Measurements from ENCODE around the gene HPD.

Gene HPD

GRCh38 chr12:121811434-121812319 is 47.0 kb downstream of the HPD start:
- in situ Hi-C loops (cut with HindIII; ENCODE audit: low sequenced_read_pairs) = no loop called here
- TF ChIP-seq CTCF (IDR thresholded peaks at IDR 0.05; ENCODE audit: low read depth, low read length, missing control alignments) = peak; percentile 86
- H3K4me3 ChIP-seq (ENCODE audit: low read depth, low read length) = peak overlapping the region; percentile 54
- DNase-seq (ENCODE audit: low read depth) = no peak

- in situ Hi-C loops (cut with HindIII; ENCODE audit: low sequenced_read_pairs) = no loop called here
- peak overlapping the region; percentile 54 for H3K4me3 ChIP-seq (ENCODE audit: low read depth, low read length)
- no peak for TF ChIP-seq CTCF (IDR thresholded peaks at IDR 0.05; ENCODE audit: low read depth, low read length, missing control alignments)
- DNase-seq (ENCODE audit: low read depth) = no peak
Observed at GRCh38 chr12:121810833-121811433, 47.7 kb downstream of the HPD start.

GRCh38 chr12:121810234-121810817 is 48.3 kb downstream of the HPD start:
- no peak overlapping the region for H3K4me3 ChIP-seq (ENCODE audit: low read depth, low read length)
- in situ Hi-C loops (cut with HindIII; ENCODE audit: low sequenced_read_pairs) = no loop called here
- no peak for TF ChIP-seq CTCF (IDR thresholded peaks at IDR 0.05; ENCODE audit: low read depth, low read length, missing control alignments)
- no peak for DNase-seq (ENCODE audit: low read depth)

- in situ Hi-C loops (cut with HindIII; ENCODE audit: low sequenced_read_pairs) = no loop called here
- DNase-seq (ENCODE audit: low read depth) = no peak
- TF ChIP-seq CTCF (IDR thresholded peaks at IDR 0.05; ENCODE audit: low read depth, low read length, missing control alignments) = no peak
- no peak overlapping the region for H3K4me3 ChIP-seq (ENCODE audit: low read depth, low read length)
Observed at GRCh38 chr12:121809712-121810116, 48.9 kb downstream of the HPD start.

GRCh38 chr12:121808623-121809022 is 50.0 kb downstream of the HPD start:
- TF ChIP-seq CTCF (IDR thresholded peaks at IDR 0.05; ENCODE audit: low read depth, low read length, missing control alignments) = no peak
- DNase-seq (ENCODE audit: low read depth) = no peak
- H3K4me3 ChIP-seq (ENCODE audit: low read depth, low read length) = no peak overlapping the region
- in situ Hi-C loops (cut with HindIII; ENCODE audit: low sequenced_read_pairs) = no loop called here

- H3K4me3 ChIP-seq (ENCODE audit: low read depth, low read length) = no peak overlapping the region
- no peak for DNase-seq (ENCODE audit: low read depth)
- in situ Hi-C loops (cut with HindIII; ENCODE audit: low sequenced_read_pairs) = no loop called here
- no peak for TF ChIP-seq CTCF (IDR thresholded peaks at IDR 0.05; ENCODE audit: low read depth, low read length, missing control alignments)
Observed at GRCh38 chr12:121807642-121808347, 50.9 kb downstream of the HPD start.

Data from astrocyte of the cerebellum (primary cell).